ENCODE data around the gene SAFB. TPM values are rescaled to one million over a fixed set of nuclear protein-coding genes. Genes with fewer than 3 reads are reported as not detected.

SAFB gene
- total RNA-seq, 4 donors from 2014 or later, result 39.7 to 73.6 (median 65.2) TPM

DNA sequence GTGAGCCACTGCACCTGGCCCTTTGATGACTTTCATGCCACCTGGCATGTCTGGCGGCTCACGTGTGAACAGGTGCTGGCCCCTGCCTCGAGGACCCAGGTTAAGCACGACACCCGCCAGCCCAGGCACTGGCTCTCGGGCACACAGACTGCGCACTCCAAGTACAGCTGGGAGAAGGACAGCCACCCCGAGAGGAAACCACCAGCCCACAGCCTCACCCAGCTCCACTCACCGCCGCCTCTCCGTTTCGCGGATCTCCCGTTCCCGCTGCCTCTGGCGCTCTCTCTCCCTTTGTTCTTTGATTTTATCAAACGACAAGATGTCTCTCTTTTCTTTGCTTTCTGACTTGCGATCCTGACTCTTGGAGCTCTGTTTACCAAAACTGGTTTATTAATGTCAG, 27.8 kb upstream of the SAFB start:
- WGBS, 2 donors (ENCODE audit: low coverage in 1 of 2), result 88% methylated on average over 15 of the region's 18 CpGs; no CpG with 5 or more reads in 1 of the 2 donors
- ATAC-seq, result no peak
- Histone ChIP-seq H3K4me1 (no peaks in the 10 kb centered on the region), H3K27ac (no peak overlapping the region), H3K27me3 (no peaks in the 10 kb centered on the region), H3K4me3 (no peak overlapping the region), H3K36me3 (peaks cover 6 to 100% of the 10 kb centered on the region in 2 donors), H3K9me3 (no peaks in the 10 kb centered on the region)
- TF ChIP-seq EP300 (IDR thresholded peaks at IDR 0.05) (no peak), POLR2AphosphoS5 (IDR thresholded peaks at IDR 0.05) (no peak), CTCF (IDR thresholded peaks at IDR 0.05) (no peak), POLR2A (IDR thresholded peaks at IDR 0.05) (no peak)

GRCh38 chr19:5595745-5596144, 27.1 kb upstream of the SAFB start:
- no peak overlapping the region for H3K27ac ChIP-seq
- no peak for ATAC-seq
- H3K9me3 ChIP-seq, result no peaks in the 10 kb centered on the region
- TF ChIP-seq POLR2A (IDR thresholded peaks at IDR 0.05) (no peak), EP300 (IDR thresholded peaks at IDR 0.05) (no peak), POLR2AphosphoS5 (IDR thresholded peaks at IDR 0.05) (no peak), CTCF (IDR thresholded peaks at IDR 0.05) (no peak)
- H3K4me3 ChIP-seq, result no peak overlapping the region
- H3K27me3 ChIP-seq, result no peaks in the 10 kb centered on the region
- no peaks in the 10 kb centered on the region for H3K4me1 ChIP-seq
- H3K36me3 ChIP-seq, result peaks cover 6 to 100% of the 10 kb centered on the region in 2 donors
- 76 to 96% methylated on average over 4 to 5 of the region's 9 CpGs for WGBS, 2 donors (ENCODE audit: low coverage in 1 of 2)

- TF ChIP-seq POLR2AphosphoS5 (IDR thresholded peaks at IDR 0.05) (no peak), CTCF (IDR thresholded peaks at IDR 0.05) (no peak), POLR2A (IDR thresholded peaks at IDR 0.05) (no peak), EP300 (IDR thresholded peaks at IDR 0.05) (no peak)
- Histone ChIP-seq H3K4me1 (no peaks in the 10 kb centered on the region), H3K27me3 (no peaks in the 10 kb centered on the region), H3K36me3 (peaks cover 6 to 100% of the 10 kb centered on the region in 2 donors), H3K4me3 (no peak overlapping the region), H3K9me3 (no peaks in the 10 kb centered on the region), H3K27ac (no peak overlapping the region)
- 77 to 86% methylated on average over 4 to 7 of the region's 8 CpGs for WGBS, 2 donors (ENCODE audit: low coverage in 1 of 2)
- no peak for ATAC-seq
Observed at GRCh38 chr19:5600797-5601196, 22.1 kb upstream of the SAFB start.

- WGBS, 2 donors (ENCODE audit: low coverage in 1 of 2), result 74 to 76% methylated on average over 4 to 5 of the region's 5 CpGs
- TF ChIP-seq POLR2AphosphoS5 (IDR thresholded peaks at IDR 0.05) (no peak), EP300 (IDR thresholded peaks at IDR 0.05) (no peak), POLR2A (IDR thresholded peaks at IDR 0.05) (no peak), CTCF (IDR thresholded peaks at IDR 0.05) (no peak)
- Histone ChIP-seq H3K36me3 (peaks cover 0 to 100% of the 10 kb centered on the region in 2 donors), H3K4me3 (no peak overlapping the region), H3K9me3 (no peaks in the 10 kb centered on the region), H3K4me1 (no peaks in the 10 kb centered on the region), H3K27ac (no peak overlapping the region), H3K27me3 (no peaks in the 10 kb centered on the region)
- ATAC-seq, result no peak
Observed at GRCh38 chr19:5603626-5604025, 19.3 kb upstream of the SAFB start.

- H3K9me3 ChIP-seq, result no peaks in the 10 kb centered on the region
- WGBS, 2 donors (ENCODE audit: low coverage in 1 of 2), result 88 to 100% methylated on average over 1 of the region's 3 CpGs
Observed at GRCh38 chr19:5605362-5605761, 17.5 kb upstream of the SAFB start.

More at GRCh38 chr19:5605362-5605761, 17.5 kb upstream of the SAFB start:
- Histone ChIP-seq H3K27me3 (no peaks in the 10 kb centered on the region), H3K4me3 (no peak overlapping the region), H3K4me1 (no peaks in the 10 kb centered on the region), H3K36me3 (peaks cover 0 to 100% of the 10 kb centered on the region in 2 donors), H3K27ac (no peak overlapping the region)
- ATAC-seq, result no peak
- TF ChIP-seq EP300 (IDR thresholded peaks at IDR 0.05), result no peak
- no peak for TF ChIP-seq CTCF (IDR thresholded peaks at IDR 0.05)
- TF ChIP-seq POLR2A (IDR thresholded peaks at IDR 0.05), result no peak
- no peak for TF ChIP-seq POLR2AphosphoS5 (IDR thresholded peaks at IDR 0.05)

Data from gastroesophageal sphincter (tissue), 4 donors.